A673 (cell line): ENCODE results near the gene UGP2. TPM values are rescaled to one million over a fixed set of nuclear protein-coding genes. Genes with fewer than 3 reads are reported as not detected.

Experiments
- BruUV-seq: library from RNA; stranded (reverse); fragments of 400-500 nt; replicated peaks from 2 replicates; lab custom pipeline; 2021; lab: Mats Ljungman, UMichigan
- CTCF ChIA-PET: fragments of 300-600 bp; sonication (Branson Sonifier 250); formaldehyde crosslinking; loops from one replicate; lab custom pipeline; 2022; ENCODE audit warnings: antibody characterized with exemption; lab: Charles Lee
- POLR2A ChIA-PET: fragments of 300-600 bp; sonication (Branson Sonifier 250); formaldehyde crosslinking; loops from one replicate; lab custom pipeline; 2022; ENCODE audit warnings: antibody characterized with exemption; ENCODE audit not compliant: low non-redundant PET; lab: Charles Lee
- DNase-seq: peaks from one replicate; pipeline ENCODE4 v3.0.0-alpha.2; 2015; ENCODE audit warnings: low spot score
- H3K27ac ChIP-seq: fragments of 200-600 bp; sonication (generic); 2 replicates; pipeline ENCODE4 v1.5.1; 2016; ENCODE audit warnings: mixed run types, low read depth, mild to moderate bottlenecking, mixed read lengths, antibody characterized with exemption, low read length; ENCODE audit not compliant: poor library complexity, severe bottlenecking
- H3K27me3 ChIP-seq: fragments of 200-600 bp; sonication (generic); replicated peaks from 2 replicates; pipeline ENCODE4 v1.6.1; 2017; ENCODE audit warnings: mixed run types, low read depth, mild to moderate bottlenecking, mixed read lengths, antibody characterized with exemption, low read length; ENCODE audit not compliant: insufficient read depth, poor library complexity
- H3K36me3 ChIP-seq: fragments of 200-600 bp; sonication (generic); 2 replicates; pipeline ENCODE4 v1.6.1; 2016; ENCODE audit warnings: mixed run types, mild to moderate bottlenecking, mixed read lengths, antibody characterized with exemption, low read length; ENCODE audit not compliant: insufficient read depth, poor library complexity, severe bottlenecking
- H3K4me1 ChIP-seq: fragments of 200-600 bp; sonication (generic); 2 replicates; pipeline ENCODE4 v1.6.1; 2017; ENCODE audit warnings: mixed run types, mild to moderate bottlenecking, mixed read lengths, antibody characterized with exemption, low read length; ENCODE audit not compliant: insufficient read depth, poor library complexity, severe bottlenecking
- H3K4me3 ChIP-seq: fragments of 200-600 bp; sonication (generic); 2 replicates; pipeline ENCODE4 v1.5.1; 2016; ENCODE audit warnings: low read depth, mixed run types, mild to moderate bottlenecking, mixed read lengths, low read length; ENCODE audit not compliant: poor library complexity, severe bottlenecking
- H3K9me3 ChIP-seq: fragments of 200-600 bp; sonication (generic); 2 replicates; pipeline ENCODE4 v1.6.1; 2016; ENCODE audit warnings: mixed run types, low read depth, mild to moderate bottlenecking, mixed read lengths, antibody characterized with exemption, low read length; ENCODE audit not compliant: poor library complexity, severe bottlenecking
- CTCF ChIP-seq: fragments of 300-800, 200-600 bp; sonication (generic); conservative IDR thresholded peaks from 2 replicates; pipeline ENCODE4 v1.5.1; 2017; ENCODE audit warnings: low read depth, mild to moderate bottlenecking, antibody characterized with exemption, low read length, moderate library complexity, mixed read lengths
- EZH2 ChIP-seq: fragments of 200-600 bp; sonication (generic); IDR thresholded peaks from 2 replicates; pipeline ENCODE4 v1.6.1; 2017; ENCODE audit warnings: borderline replicate concordance, low read depth, mild to moderate bottlenecking, mixed read lengths, antibody characterized with exemption, low read length; ENCODE audit not compliant: poor library complexity, severe bottlenecking
- intact Hi-C: fragments of 100-400 bp; cut with micrococcal nuclease; formaldehyde crosslinking; loops from one replicate; pipeline ENCODE4 v1.10.0; 2022; ENCODE audit not compliant: unreplicated experiment
- total RNA-seq: library from RNA; stranded (reverse); gene quantifications from 2 replicates; pipeline ENCODE4 v1.2.3, GENCODE V29; 2021

UGP2 gene
- total RNA-seq, 1 experiment from 2014 or later: 60.3 TPM

GRCh38 chr2:63820969-63821368, 20.7 kb upstream of the UGP2 start:
- ChIA-PET POLR2A (no interaction called here), CTCF (no interaction called here)
- no peak overlapping the region for H3K27ac ChIP-seq
- no peak for DNase-seq
- H3K4me1 ChIP-seq: no peaks in the 10 kb centered on the region
- no peaks in the 10 kb centered on the region for H3K27me3 ChIP-seq
- no peak overlapping the region for H3K4me3 ChIP-seq
- H3K9me3 ChIP-seq: no peaks in the 10 kb centered on the region
- BruUV-seq: no TSS peak
- H3K36me3 ChIP-seq: no peaks in the 10 kb centered on the region
- intact Hi-C loops: no loop called here
- TF ChIP-seq EZH2 (no peak), CTCF (no peak)

DNA sequence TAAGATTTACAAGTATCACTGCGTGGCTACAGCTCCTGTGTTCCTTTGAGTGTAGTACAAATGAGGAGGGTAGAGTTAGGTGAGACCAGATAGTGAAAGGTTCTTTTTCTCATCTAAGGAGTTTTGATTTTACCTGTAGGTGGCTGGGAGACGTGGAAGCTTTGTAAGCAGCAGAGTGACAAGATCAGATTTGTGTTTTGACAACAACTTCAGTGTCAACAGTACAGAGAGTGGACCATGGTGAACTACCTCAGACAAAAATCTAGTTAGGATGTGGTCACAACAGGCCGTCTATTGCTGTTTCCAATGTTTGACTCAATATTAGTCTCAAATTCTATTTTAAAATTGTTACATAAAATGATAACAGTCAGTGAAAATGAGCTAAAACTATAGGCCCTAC, 20.3 kb upstream of the UGP2 start:
- no peaks in the 10 kb centered on the region for H3K36me3 ChIP-seq
- ChIA-PET POLR2A (no interaction called here), CTCF (no interaction called here)
- H3K4me1 ChIP-seq: no peaks in the 10 kb centered on the region
- TF ChIP-seq CTCF (no peak), EZH2 (no peak)
- no peak overlapping the region for H3K4me3 ChIP-seq
- no peaks in the 10 kb centered on the region for H3K9me3 ChIP-seq
- no peaks in the 10 kb centered on the region for H3K27me3 ChIP-seq
- no TSS peak for BruUV-seq
- H3K27ac ChIP-seq: no peak overlapping the region
- DNase-seq: no peak
- intact Hi-C loops: no loop called here

- DNase-seq: no peak
- H3K4me3 ChIP-seq: no peak overlapping the region
- no peak for TF ChIP-seq EZH2
- TF ChIP-seq CTCF: no peak
- H3K36me3 ChIP-seq: no peaks in the 10 kb centered on the region
- CTCF ChIA-PET: no interaction called here
- BruUV-seq: no TSS peak
- no peaks in the 10 kb centered on the region for H3K9me3 ChIP-seq
- intact Hi-C loops: no loop called here
- H3K4me1 ChIP-seq: no peaks in the 10 kb centered on the region
- no peaks in the 10 kb centered on the region for H3K27me3 ChIP-seq
- POLR2A ChIA-PET: no interaction called here
- no peak overlapping the region for H3K27ac ChIP-seq
Observed at GRCh38 chr2:63822478-63822877, 19.2 kb upstream of the UGP2 start.
